HG02943 (cell line): Measurements from ENCODE around the gene PWWP2A.
"Not testable (repeated sequence)": the region's sequence is repeated elsewhere in the genome, so short reads cannot be mapped to it uniquely, and the experiment has no call there.

Source experiments
- ATAC-seq: cut with Tn5 transposase; IDR thresholded peaks from one replicate; pipeline ENCODE4 v1.9.1; 2021; ENCODE audit warnings: mild to moderate bottlenecking, low read depth, moderate library complexity; ENCODE audit not compliant: unreplicated experiment

PWWP2A gene

GRCh38 chr5:160079753-160080152, 39.5 kb downstream of the PWWP2A start:
- ATAC-seq = no peak

- no peak for ATAC-seq
These were observed 42.3 kb downstream of the PWWP2A start for GRCh38 chr5:160076997-160077396.

- ATAC-seq = no peak
These were observed 44.2 kb downstream of the PWWP2A start for GRCh38 chr5:160075073-160075472.

GRCh38 chr5:160071916-160072315, 47.3 kb downstream of the PWWP2A start:
- ATAC-seq = no peak

GRCh38 chr5:160071516-160071915, 47.7 kb downstream of the PWWP2A start:
- ATAC-seq = no peak

- not testable (repeated sequence) for ATAC-seq
These were observed 50.1 kb downstream of the PWWP2A start for GRCh38 chr5:160069120-160069519.

GRCh38 chr5:160064995-160065614, 54.1 kb downstream of the PWWP2A start:
- no peak for ATAC-seq

- ATAC-seq = no peak
These were observed 54.8 kb downstream of the PWWP2A start for GRCh38 chr5:160064417-160064810.

- no peak for ATAC-seq
These were observed 57.5 kb downstream of the PWWP2A start for GRCh38 chr5:160061770-160062169.

- ATAC-seq = no peak
These were observed 59.2 kb downstream of the PWWP2A start for GRCh38 chr5:160060001-160060400.

- ATAC-seq = no peak
These were observed 62.0 kb downstream of the PWWP2A start for GRCh38 chr5:160057256-160057655.

GRCh38 chr5:160054831-160055230, 64.4 kb downstream of the PWWP2A start:
- ATAC-seq = no peak

GRCh38 chr5:160054047-160054446, 65.2 kb downstream of the PWWP2A start:
- no peak for ATAC-seq

- no peak for ATAC-seq
These were observed 70.2 kb downstream of the PWWP2A start for GRCh38 chr5:160049099-160049498.

- ATAC-seq = no peak
These were observed 71.1 kb downstream of the PWWP2A start for GRCh38 chr5:160048131-160048530.

- no peak for ATAC-seq
These were observed 71.8 kb downstream of the PWWP2A start for GRCh38 chr5:160047423-160047822.

GRCh38 chr5:160044967-160045366, 74.3 kb downstream of the PWWP2A start:
- ATAC-seq = no peak

GRCh38 chr5:160044391-160044804, 74.9 kb downstream of the PWWP2A start:
- ATAC-seq = no peak

- no peak for ATAC-seq
These were observed 76.6 kb downstream of the PWWP2A start for GRCh38 chr5:160042671-160043070.
